ENCODE data around the gene UBAP2L. TPM values are rescaled to one million over a fixed set of nuclear protein-coding genes. Genes with fewer than 3 reads are reported as not detected.

Gene UBAP2L
- total and polyA plus RNA-seq, 9 of the 15 experiments (the other 6 are each of a cell fraction or from before 2014, with no cell fraction given) = 75.0 to 245 (median 119) TPM

DNA sequence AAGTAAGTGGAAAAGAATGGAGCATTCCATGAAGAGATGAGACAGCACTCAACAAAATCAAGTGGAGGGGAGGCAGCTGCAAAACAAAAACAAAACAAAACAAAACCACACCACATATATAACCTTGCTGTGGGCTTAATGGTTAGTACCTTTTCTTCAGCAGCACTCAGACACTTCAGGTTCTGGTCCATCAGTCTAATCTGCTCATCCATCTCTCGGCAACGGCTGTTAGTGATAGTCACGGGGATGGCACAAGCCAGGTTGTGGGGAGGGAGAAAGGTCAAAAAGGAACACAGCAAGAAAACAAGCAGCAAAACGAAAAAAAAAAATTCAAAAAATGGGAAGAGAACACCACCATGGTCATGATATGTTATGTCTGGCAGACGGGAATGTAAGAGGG, 48.9 kb upstream of the UBAP2L start:
- no peak overlapping the region for H2AFZ ChIP-seq (ENCODE audit: low read depth, low read length)
- no peak for ATAC-seq
- ChIA-PET CTCF (ENCODE audit: low intra/inter-chr PET ratio) (no interaction called here), POLR2A (interaction anchor here (1.1 to 1.4 kb wide), 3 partner anchors 13 to 182 kb away, joined by 3 to 4 read pairs (median 3); partner anchors contain the start of gene RPS27)
- no peak for FAIRE-seq
- no peak overlapping the region for H3K4me3 ChIP-seq
- H4K20me1 ChIP-seq (replicated peaks; ENCODE audit: control insufficient read depth, insufficient read depth, low read length) = 0 out of 2 replicates have a peak, but pooled peaks cover 3% of the 10 kb centered on the region
- peaks cover 39% of the 10 kb centered on the region for H3K79me2 ChIP-seq (ENCODE audit: control insufficient read depth, insufficient read depth, low read length)
- no peak overlapping the region for H3K9ac ChIP-seq (ENCODE audit: insufficient read depth in 1 of 2, low read depth in 2 of 2, low read length in 2 of 2)
- intact Hi-C loops (cut with micrococcal nuclease) = no loop called here
- no TSS peak for BruUV-seq (replicated peaks)
- WGBS (ENCODE audit: insufficient coverage, low coverage, missing lambda C conversion rate) = 81% methylated on average over 5 of the region's 5 CpGs
- no peak overlapping the region for H3K27ac ChIP-seq (ENCODE audit: extremely low read depth, low read depth, low read length)
- H3K4me1 ChIP-seq (replicated peaks in 1 of 2; ENCODE audit: control insufficient read depth in 2 of 2, insufficient read depth in 2 of 2, low read length in 2 of 2) = no peaks in the 10 kb centered on the region; a peak in 2 of 5 replicates
- H3K27me3 ChIP-seq (ENCODE audit: control insufficient read depth in 2 of 2, insufficient read depth in 2 of 2, low read length in 2 of 2) = no peaks in the 10 kb centered on the region
- H3K9me1 ChIP-seq (ENCODE audit: control insufficient read depth, insufficient read depth, low read length) = no peaks in the 10 kb centered on the region
- H3K4me2 ChIP-seq (ENCODE audit: insufficient read depth, low read length) = no peak overlapping the region
- in situ Hi-C loops (cut with MboI) = no loop called here
- no peak for DNase-seq (ENCODE audit: extremely low read depth in 1 of 4, low spot score in 3 of 4)
- no peaks in the 10 kb centered on the region for H3K9me3 ChIP-seq (replicated peaks; ENCODE audit: control insufficient read depth, insufficient read depth, low read depth, low read length)
- H3K36me3 ChIP-seq (ENCODE audit: control insufficient read depth, insufficient read depth, low read length) = peaks cover 92% of the 10 kb centered on the region
- TF ChIP-seq, protein P1, sequence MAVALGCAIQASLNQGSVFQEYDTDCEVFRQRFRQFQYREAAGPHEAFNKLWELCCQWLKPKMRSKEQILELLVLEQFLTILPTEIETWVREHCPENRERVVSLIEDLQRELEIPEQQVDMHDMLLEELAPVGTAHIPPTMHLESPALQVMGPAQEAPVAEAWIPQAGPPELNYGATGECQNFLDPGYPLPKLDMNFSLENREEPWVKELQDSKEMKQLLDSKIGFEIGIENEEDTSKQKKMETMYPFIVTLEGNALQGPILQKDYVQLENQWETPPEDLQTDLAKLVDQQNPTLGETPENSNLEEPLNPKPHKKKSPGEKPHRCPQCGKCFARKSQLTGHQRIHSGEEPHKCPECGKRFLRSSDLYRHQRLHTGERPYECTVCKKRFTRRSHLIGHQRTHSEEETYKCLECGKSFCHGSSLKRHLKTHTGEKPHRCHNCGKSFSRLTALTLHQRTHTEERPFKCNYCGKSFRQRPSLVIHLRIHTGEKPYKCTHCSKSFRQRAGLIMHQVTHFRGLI (CRISPR knock-in tag; IDR thresholded peaks at IDR 0.05) = no peak
- TF ChIP-seq, protein P2, sequence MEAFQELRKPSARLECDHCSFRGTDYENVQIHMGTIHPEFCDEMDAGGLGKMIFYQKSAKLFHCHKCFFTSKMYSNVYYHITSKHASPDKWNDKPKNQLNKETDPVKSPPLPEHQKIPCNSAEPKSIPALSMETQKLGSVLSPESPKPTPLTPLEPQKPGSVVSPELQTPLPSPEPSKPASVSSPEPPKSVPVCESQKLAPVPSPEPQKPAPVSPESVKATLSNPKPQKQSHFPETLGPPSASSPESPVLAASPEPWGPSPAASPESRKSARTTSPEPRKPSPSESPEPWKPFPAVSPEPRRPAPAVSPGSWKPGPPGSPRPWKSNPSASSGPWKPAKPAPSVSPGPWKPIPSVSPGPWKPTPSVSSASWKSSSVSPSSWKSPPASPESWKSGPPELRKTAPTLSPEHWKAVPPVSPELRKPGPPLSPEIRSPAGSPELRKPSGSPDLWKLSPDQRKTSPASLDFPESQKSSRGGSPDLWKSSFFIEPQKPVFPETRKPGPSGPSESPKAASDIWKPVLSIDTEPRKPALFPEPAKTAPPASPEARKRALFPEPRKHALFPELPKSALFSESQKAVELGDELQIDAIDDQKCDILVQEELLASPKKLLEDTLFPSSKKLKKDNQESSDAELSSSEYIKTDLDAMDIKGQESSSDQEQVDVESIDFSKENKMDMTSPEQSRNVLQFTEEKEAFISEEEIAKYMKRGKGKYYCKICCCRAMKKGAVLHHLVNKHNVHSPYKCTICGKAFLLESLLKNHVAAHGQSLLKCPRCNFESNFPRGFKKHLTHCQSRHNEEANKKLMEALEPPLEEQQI (IDR thresholded peaks at IDR 0.05) = no peak
- TF ChIP-seq NR1H2 (CRISPR knock-in tag; IDR thresholded peaks at IDR 0.05) = no peak
- no peak for TF ChIP-seq NELFE (IDR thresholded peaks at IDR 0.05; ENCODE audit: insufficient read depth, insufficient read length)
- no peak for TF ChIP-seq ZNF551 (CRISPR knock-in tag; IDR thresholded peaks at IDR 0.05)
- TF ChIP-seq, protein P3, sequence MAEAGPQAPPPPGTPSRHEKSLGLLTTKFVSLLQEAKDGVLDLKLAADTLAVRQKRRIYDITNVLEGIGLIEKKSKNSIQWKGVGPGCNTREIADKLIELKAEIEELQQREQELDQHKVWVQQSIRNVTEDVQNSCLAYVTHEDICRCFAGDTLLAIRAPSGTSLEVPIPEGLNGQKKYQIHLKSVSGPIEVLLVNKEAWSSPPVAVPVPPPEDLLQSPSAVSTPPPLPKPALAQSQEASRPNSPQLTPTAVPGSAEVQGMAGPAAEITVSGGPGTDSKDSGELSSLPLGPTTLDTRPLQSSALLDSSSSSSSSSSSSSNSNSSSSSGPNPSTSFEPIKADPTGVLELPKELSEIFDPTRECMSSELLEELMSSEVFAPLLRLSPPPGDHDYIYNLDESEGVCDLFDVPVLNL (CRISPR knock-in tag; IDR thresholded peaks at IDR 0.05; ENCODE audit: low read depth) = no peak
- no peak for TF ChIP-seq ZNF324 (CRISPR knock-in tag; IDR thresholded peaks at IDR 0.05)
- no peak for TF ChIP-seq NCOA2 (IDR thresholded peaks at IDR 0.05; ENCODE audit: partially characterized antibody in 2 of 2)
- no peak for TF ChIP-seq KAT2B (IDR thresholded peaks at IDR 0.05; ENCODE audit: low read depth, low read length)
- TF ChIP-seq ZNF586 (CRISPR knock-in tag; conservative IDR thresholded peaks at IDR 0.05) = no peak
- TF ChIP-seq, protein P4, sequence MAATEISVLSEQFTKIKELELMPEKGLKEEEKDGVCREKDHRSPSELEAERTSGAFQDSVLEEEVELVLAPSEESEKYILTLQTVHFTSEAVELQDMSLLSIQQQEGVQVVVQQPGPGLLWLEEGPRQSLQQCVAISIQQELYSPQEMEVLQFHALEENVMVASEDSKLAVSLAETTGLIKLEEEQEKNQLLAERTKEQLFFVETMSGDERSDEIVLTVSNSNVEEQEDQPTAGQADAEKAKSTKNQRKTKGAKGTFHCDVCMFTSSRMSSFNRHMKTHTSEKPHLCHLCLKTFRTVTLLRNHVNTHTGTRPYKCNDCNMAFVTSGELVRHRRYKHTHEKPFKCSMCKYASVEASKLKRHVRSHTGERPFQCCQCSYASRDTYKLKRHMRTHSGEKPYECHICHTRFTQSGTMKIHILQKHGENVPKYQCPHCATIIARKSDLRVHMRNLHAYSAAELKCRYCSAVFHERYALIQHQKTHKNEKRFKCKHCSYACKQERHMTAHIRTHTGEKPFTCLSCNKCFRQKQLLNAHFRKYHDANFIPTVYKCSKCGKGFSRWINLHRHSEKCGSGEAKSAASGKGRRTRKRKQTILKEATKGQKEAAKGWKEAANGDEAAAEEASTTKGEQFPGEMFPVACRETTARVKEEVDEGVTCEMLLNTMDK (IDR thresholded peaks at IDR 0.05; ENCODE audit: borderline replicate concordance, insufficient read depth, low read depth, low read length, poor library complexity, severe bottlenecking) = no peak
- TF ChIP-seq, protein P5, sequence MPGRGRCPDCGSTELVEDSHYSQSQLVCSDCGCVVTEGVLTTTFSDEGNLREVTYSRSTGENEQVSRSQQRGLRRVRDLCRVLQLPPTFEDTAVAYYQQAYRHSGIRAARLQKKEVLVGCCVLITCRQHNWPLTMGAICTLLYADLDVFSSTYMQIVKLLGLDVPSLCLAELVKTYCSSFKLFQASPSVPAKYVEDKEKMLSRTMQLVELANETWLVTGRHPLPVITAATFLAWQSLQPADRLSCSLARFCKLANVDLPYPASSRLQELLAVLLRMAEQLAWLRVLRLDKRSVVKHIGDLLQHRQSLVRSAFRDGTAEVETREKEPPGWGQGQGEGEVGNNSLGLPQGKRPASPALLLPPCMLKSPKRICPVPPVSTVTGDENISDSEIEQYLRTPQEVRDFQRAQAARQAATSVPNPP (IDR thresholded peaks at IDR 0.05; ENCODE audit: borderline replicate concordance, insufficient read depth, insufficient read length) = no peak
